ENCODE measurements around the gene NEK3. TPM values are rescaled to one million over a fixed set of nuclear protein-coding genes. Genes with fewer than 3 reads are reported as not detected.
"Not testable (repeated sequence)": the region's sequence is repeated elsewhere in the genome, so short reads cannot be mapped to it uniquely, and the experiment has no call there.

Gene NEK3
- total RNA-seq, 6 experiments from 2014 or later: 4.5 to 7.1 (median 6.2) TPM

GRCh38 chr13:52201439-52202193 is 42.2 kb upstream of the NEK3 start:
- H3K9me3 ChIP-seq; H3K4me3 ChIP-seq; DNase-seq; H3K36me3 ChIP-seq; H3K27ac ChIP-seq; H3K27me3 ChIP-seq; H3K4me1 ChIP-seq; intact Hi-C loops (cut with DNase I): not testable (repeated sequence)
- ATAC-seq: peak; percentile 75 to 89 (median 78)
- peak; percentile 33 to 52 (median 45) for TF ChIP-seq CTCF (IDR thresholded peaks at IDR 0.05)
- WGBS (ENCODE audit: insufficient coverage, low coverage, low lambda C conversion rate, missing lambda C conversion rate): 43% methylated on average over 10 of the region's 12 CpGs

- Histone ChIP-seq H3K27ac (peak overlapping the region in 2 of 3 donors; percentile 18 to 78), H3K9me3 (no peaks in the 10 kb centered on the region), H3K4me3 (peak overlapping the region; percentile 70 to 89 (median 75)), H3K27me3 (no peaks in the 10 kb centered on the region), H3K4me1 (peaks cover 0 to 9% (median 3%) of the 10 kb centered on the region in 4 donors), H3K36me3 (no peaks in the 10 kb centered on the region)
- intact Hi-C loops (cut with DNase I): no loop called here
- peak in 1 of 4 donors; percentile 38 for TF ChIP-seq CTCF (IDR thresholded peaks at IDR 0.05)
- peak; percentile 19 for TF ChIP-seq POLR2A (IDR thresholded peaks at IDR 0.05)
- 26% methylated on average over 5 of the region's 34 CpGs for WGBS (ENCODE audit: insufficient coverage, low coverage, low lambda C conversion rate, missing lambda C conversion rate)
- ATAC-seq: peak; percentile 69 to 86 (median 82)
- DNase-seq: peak; percentile 75 to 86 (median 79)
These were observed 36.0 kb upstream of the NEK3 start for GRCh38 chr13:52195401-52195837.

DNA sequence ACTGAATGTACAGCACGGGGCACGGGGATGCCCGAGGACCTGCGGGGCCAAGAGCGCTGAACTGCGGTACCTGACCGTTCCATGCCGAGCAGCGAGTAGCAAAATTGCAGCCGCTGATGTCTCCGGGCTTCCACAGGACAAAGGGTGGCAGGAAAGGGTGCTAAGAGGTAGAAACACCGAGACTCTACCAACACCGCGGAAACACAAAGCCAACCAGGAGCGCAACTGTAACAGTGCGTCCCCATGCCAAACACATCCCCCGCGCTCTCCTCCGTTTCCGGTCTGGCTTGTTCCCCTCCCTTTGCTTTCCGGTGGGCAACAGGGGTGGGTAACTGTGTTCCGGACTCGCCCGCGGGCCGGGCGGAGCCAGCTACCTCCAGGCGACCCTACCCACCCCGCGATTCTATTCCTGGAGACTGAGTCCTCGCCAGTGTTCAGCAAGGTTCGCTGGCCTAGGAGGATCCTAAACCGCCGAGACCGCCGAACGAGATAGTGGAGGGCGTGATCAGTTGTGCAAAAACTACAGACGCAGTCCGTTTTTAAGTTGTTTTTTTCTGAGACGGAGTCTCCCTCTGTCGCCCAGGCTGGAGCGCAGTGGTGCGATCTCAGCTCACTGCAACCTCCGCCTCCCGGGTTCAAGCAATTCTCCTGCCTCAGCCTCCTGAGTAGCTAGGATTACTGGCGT is 34.9 kb upstream of the NEK3 start:
- ATAC-seq (peak; percentile 91 to 96 (median 96)), DNase-seq (peak; percentile 80 to 86 (median 86))
- under 1% methylated on average over 20 of the region's 47 CpGs for WGBS (ENCODE audit: insufficient coverage, low coverage, low lambda C conversion rate, missing lambda C conversion rate)
- H3K4me1 ChIP-seq: peaks cover 0 to 9% (median 3%) of the 10 kb centered on the region in 4 donors
- intact Hi-C loops (cut with DNase I): no loop called here
- peak overlapping the region; percentile 22 to 78 (median 66) for H3K27ac ChIP-seq
- peak overlapping the region; percentile 70 to 89 (median 75) for H3K4me3 ChIP-seq
- no peaks in the 10 kb centered on the region for H3K27me3 ChIP-seq
- H3K36me3 ChIP-seq: peaks cover 0 to 1% (median 0%) of the 10 kb centered on the region in 4 donors
- peak in 1 of 4 donors; percentile 10 for TF ChIP-seq CTCF (IDR thresholded peaks at IDR 0.05)
- no peak for TF ChIP-seq POLR2A (IDR thresholded peaks at IDR 0.05)
- H3K9me3 ChIP-seq: no peaks in the 10 kb centered on the region

GRCh38 chr13:52193587-52194183 is 34.3 kb upstream of the NEK3 start:
- intact Hi-C loops (cut with DNase I); H3K9me3 ChIP-seq; DNase-seq; H3K4me1 ChIP-seq; H3K27me3 ChIP-seq; H3K36me3 ChIP-seq: not testable (repeated sequence)
- ATAC-seq: peak in 3 of 4 donors; percentile 1 to 5 (median 3)
- under 1% methylated on average over 13 of the region's 14 CpGs for WGBS (ENCODE audit: insufficient coverage, low coverage, low lambda C conversion rate, missing lambda C conversion rate)
- Histone ChIP-seq H3K4me3 (peak overlapping the region; percentile 70 to 89 (median 75)), H3K27ac (peak overlapping the region; percentile 22 to 78 (median 66))

DNA sequence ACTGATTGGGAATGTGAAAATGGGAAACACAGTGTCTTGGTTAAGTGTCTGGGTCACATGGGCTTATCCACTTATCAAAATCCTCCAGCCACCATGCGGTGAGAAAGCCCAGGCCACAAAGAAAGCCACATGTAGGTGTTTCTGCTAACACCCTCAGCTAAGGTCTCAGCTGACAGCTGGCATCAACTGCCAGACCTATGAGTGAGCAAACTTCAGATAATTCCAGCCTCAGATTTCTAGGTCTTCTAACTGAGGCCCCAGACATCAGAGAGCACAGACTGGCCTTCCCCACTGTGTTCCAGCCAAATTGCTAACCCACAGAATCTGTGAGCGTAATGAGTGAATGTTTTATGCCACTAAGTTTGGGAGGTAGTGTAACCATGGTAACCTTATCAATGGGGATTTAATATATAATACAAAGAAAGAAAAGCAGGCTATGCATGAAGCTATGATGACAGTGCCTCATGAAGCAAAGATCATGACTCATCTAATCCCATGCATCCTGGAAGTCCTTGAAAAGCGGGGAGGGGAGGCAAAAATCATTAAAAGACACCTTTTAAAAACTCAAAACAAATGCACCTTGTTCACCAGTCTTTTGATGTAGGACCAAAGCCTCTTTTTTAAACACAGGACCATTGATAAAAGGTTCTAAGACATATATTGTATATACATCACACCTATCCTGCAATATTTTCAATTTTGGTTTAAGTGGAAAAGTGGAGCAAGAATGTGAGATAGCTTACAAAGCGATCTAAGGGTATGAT is 28.2 kb upstream of the NEK3 start:
- DNase-seq; H3K4me1 ChIP-seq; intact Hi-C loops (cut with DNase I); H3K27ac ChIP-seq; H3K9me3 ChIP-seq; ATAC-seq; H3K27me3 ChIP-seq; H3K4me3 ChIP-seq: not testable (repeated sequence)
- H3K36me3 ChIP-seq: peaks cover 0 to 32% (median under 1%) of the 10 kb centered on the region in 4 donors
- 73% methylated on average over 4 of the region's 4 CpGs for WGBS (ENCODE audit: insufficient coverage, low coverage, low lambda C conversion rate, missing lambda C conversion rate)
